ENCODE measurements around the gene HAL.

HAL gene

GRCh38 chr12:96014943-96015599, 18.9 kb upstream of the HAL start:
- DNase-seq = no peak

- DNase-seq = no peak
Measured at GRCh38 chr12:96007729-96008128, 11.6 kb upstream of the HAL start.

DNA sequence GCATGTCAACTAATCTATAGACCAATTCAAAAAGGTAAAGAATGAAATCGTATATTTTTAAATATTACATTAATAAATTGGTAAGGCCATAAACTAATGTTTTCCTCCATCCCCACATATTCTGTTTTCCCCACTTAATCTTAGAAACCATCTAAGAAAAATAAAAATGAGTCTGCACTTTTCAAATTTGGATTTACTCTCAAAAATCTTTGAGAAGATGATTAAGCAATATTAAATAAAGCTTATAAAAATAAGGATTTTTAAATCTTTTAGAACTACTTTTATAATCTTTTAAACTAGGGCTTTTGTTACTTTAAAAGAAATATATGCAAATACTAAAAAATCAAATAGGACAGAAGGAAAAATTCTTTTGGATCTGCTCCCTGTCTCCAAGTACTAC, 10.6 kb upstream of the HAL start:
- DNase-seq = no peak

DNA sequence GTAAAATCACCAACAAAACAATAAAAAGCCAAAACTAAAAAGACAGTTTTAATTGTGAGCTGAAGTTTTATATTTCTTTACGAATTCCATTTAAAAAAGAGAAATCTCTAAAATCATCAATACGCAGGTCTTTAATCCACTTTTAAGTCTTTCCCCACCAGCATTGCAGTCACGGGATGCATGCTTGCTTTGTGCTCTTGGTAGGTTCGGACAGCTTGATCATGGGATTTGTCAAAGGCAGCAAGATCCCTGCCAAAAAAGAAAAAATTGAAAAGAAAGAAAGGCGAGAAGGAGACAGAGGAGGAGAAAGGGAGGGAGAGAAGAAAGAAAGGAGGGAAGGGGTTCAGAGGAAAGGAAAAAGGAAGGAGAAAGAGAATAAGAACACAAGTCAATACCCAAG, 4.7 kb upstream of the HAL start:
- DNase-seq = no peak

DNA sequence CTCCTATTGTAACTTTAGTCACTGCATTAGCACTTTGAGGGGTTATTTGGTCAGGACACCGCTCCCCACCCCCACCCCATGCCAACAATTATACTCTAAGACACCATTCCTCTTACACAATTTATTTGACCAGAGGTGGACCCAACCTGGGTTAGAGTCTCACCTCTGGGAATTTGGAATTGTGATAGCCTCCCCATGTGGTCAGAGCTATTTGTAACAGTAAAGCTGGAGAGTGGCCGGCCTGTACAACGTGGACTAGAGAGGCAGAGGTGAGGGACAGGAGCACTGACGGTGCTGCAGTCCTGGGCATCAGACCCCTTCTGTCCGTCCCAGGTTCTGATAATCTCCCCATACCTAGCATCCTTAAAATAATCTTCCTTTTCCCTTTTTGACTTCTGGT, 3.3 kb upstream of the HAL start:
- DNase-seq = no peak

- DNase-seq = no peak
Measured at GRCh38 chr12:95998611-95999286, 2.6 kb upstream of the HAL start.

GRCh38 chr12:95997911-95998510, 1.9 kb upstream of the HAL start:
- no peak for DNase-seq

DNA sequence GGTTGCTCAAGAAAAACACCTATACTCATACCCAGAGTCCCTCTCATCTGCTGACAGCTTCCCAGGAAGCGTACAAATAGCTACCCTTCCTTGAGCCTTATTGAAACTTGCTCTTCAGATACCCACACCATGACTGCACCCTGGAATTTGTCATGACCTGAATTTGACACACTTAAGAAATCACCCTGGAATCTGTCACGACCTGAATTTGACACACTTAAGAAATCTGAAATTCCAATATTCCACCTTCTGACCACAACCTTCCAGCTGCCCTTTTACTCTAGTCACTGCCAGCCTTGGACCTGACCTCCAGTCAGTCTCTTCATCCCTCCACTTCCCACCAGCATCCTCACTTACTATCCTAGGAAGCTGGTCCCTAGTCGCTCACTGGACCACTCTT, 1.1 kb upstream of the HAL start:
- no peak for DNase-seq

DNA sequence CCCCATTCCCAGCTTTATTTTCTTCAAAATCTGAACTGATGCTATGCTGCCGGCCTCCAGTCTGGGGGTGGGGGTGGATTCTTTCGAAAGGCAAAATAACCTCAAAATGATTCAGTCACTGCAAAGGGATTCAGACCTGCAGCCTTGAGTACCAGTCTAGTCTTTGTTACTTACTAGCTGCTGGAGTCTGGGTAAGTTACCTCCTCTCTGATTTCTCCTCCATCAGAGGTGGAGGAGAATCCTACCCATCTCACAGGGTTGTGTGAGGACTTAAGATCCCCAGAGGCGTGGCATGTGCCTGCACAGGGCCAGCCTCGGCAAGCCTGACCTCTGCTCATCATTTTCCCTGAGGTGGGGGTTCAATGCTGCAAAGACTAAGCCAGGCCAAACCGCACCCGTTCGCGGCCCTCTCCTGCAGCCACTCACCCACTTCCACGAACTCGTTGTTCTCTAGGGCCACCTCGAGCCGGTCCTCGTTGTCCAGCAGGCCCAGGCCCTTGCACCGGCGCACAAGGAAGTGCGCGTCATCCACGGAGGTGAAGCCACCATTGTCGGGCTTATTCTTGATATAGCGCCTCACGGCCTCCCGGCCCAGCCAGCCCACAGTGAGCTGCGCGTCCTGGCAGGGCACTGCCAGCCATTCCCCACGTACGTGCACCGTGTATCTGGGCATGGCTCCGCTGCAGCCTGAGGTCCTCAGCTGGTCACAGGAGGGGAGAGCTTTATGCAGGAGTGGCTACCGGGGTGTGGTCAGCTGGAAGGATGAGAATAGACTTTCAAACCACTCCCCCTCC, 709 bp downstream of the HAL start:
- no peak for DNase-seq

DNA sequence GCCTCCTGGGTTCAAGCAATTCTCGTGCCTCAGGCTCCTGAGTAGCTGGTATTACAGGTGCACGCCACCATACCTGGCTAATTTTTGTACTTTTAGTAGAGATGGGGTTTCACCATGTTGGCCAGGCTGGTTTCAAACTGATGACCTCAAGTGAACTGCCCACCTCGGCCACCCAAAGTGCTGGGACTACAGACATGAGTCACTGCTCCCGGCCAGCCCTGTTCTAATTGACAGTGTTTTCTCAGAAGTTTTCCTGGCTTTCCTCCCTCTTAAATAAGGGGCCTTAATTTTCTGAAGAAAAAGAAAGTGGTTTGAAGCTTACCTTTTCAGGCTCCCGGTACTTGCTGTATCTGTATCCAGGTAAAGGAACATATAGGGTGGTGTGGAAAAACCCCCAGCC, 1.7 kb downstream of the HAL start:
- DNase-seq = no peak

DNA sequence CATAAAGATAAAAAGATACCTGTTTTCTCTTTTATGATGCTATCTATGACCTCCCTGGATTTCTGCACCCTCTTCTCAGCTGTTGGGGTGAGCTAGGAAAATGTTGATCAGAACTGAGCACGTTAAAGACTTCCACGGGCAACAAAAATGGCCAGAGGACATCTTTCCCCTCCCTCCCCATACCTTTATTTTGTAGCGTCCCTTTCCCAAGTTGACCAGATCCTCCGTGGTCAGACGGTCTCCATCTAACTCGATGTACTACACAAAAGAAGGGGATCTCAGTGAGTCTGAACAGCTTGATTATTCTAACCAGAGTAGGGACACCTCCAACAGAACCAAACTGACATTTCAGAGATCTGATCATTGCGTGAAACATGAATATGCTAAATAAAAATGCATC, 2.2 kb downstream of the HAL start:
- DNase-seq = no peak

DNA sequence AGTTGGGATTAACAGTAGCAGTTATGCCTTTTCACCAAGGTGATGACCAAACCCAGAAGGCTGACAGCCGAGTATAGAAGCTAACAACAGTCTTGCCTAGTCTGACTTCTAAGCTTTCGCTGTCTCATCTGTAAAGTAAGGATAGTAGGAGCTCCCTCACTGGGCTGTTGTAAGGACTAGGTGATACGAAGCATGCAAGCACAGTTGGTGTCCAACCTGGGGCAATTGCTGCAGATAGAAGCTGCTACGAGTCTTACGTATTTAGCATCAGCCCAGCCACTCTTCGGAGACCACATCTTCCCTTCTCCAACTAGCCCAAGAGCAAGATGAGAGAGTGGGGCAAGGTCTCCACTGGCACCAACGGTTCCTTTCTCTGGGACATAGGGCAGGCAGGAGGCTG, 6.0 kb downstream of the HAL start:
- DNase-seq = no peak

DNA sequence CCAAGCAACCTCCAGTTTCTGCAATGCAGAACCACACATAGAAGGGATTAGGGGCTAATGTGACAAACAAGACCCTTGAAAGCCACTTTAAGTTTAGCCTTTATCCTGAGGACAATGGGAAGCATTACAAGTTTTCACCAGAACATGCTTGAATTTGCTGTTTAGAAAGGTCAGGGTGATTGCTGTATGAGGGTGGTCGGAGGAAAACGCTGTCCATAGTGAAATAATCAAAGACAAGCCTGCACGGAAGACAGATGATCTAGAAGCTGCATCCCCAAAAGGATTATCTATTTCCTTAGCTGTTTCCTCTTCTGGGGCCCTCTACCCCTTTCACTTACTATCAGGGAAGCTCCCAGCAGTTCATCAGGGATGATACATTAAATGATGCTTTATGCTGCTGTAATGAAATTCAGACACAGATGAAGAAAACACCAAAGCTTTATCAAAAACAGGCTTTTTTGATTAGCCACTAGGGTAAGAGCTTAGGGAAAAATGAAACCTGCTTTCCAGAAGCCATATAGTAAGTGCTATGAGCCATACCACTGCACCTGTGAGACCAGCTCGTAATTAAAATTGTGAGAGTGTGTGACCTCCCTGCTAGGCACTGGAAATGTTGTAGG, 6.5 kb downstream of the HAL start:
- no peak for DNase-seq

DNA sequence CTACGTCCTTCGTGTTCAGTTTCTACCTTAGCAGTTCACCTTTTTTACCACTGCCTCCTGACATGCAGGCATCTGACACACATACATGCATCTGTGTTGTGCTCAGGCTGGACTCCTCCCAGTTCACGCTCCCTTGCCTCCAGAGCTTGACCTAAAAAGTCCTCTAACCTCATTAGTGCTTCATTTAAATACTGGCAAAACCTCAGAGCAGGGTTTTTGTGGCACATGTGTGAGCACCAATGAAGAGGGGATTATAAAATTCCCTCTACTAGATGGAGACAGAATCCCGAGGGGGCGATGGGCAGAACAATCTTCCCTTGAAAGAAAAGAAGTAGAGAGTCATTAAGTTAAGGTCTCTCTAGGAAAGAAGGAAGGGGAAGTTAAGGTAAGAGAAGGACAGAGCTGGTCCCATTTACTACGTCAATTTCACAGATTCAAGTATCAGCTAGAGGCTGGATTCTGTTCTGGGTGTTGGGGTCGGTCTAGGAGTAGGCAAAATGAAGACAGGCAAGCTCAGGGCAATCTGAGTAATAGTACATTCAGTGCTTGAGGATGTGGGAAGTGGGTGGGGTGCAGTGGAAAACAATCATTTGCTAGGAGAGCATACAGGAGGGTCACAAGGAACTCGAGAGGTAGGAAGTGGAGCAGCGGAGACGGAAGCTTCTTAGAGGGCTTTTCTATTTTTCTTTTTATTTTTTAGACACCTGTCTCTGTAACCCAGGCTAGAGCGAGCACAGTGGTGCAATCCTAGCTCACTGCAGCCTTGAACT, 7.5 kb downstream of the HAL start:
- no peak for DNase-seq

GRCh38 chr12:95986635-95987570, 9.2 kb downstream of the HAL start:
- no peak for DNase-seq

GRCh38 chr12:95984682-95985081, 11.5 kb downstream of the HAL start:
- DNase-seq = no peak

DNA sequence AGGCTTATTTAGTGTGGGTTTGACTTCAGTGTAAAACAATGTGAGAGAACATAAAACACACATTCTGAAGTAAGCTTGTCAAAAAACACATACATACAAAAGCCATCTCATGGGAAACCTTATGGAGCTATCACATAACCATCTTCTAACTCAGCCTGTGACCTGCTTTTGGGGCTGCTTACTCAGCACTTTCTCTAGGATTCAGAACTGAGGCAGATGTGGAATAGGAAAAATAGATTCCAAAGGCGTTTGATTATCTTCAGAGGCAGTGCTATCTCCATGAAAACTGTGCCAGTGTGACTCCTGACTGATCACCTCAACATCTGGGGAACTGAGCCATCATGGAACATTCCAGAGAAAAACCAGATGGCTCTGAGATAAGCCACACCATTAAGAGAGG, 13.5 kb downstream of the HAL start:
- DNase-seq = no peak

DNA sequence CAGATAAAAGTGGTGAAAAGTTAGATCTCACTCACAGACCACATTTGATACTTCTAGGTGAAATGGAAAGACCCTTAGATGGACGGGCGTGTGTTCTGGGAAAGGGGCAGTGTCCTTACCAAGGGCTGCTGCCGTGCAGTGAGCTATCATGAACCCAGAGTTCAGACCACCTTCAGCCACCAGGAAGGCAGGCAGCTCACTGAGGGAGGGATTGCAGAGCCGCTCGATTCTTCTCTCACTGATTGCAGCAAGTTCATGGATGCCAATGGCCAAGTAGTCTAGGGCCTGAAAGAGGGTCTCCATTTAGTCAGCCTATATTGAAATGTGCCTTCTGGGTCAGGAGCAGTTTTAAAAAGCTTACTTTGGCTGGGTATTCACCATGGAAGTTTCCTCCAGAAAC, 15.7 kb downstream of the HAL start:
- DNase-seq = no peak

- no peak for DNase-seq
Measured at GRCh38 chr12:95978774-95979173, 17.4 kb downstream of the HAL start.

DNA sequence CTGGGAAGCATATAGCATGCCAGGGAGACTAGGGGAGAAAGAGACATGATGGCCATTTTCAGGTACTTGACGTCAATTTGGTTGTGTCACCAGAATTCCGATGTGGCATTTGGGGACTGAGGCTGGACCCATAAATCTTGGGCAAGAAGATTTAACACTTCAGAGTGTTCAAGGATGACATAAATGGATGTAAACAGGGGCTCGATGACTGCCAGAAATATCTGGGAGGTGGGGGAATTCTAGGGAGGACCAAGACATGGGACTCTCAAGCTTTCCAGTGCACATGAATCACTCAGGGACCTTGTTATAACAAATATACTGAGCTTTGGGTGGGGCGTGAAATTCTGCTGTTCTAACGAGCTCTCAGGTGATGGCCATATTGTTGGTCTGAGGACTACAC, 17.8 kb downstream of the HAL start:
- DNase-seq = no peak

DNA sequence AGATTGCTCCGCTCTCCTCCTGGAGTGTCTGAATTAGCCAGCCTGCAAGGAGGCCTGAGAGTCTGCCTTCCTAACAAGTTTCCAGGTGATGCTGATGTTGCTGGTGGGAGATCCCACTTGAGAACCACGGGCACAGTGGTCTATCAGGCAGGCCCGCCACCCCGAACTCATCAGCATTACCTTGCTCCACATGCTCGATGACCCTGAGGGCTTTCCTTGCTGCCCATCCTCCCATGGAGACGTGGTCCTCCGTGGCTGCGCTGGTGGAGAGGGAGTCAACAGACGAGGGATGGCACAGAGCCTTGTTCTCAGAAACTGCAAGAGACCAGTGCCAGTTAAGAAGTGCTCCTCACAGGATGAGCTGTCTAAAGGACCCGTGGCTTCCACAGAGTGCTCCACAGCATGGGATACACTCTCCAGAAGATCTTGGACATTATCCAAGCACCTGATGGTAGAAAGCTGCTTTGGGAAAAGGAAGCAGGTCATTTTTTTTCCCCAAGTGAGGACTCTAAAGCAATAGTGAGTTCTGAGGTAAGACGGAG, 18.3 kb downstream of the HAL start:
- no peak for DNase-seq

Measured in activated CD8-positive, alpha-beta memory T cell treated with anti-CD3 and anti-CD28 coated beads, Interleukin-2, amount 50 U/mL, for 48 hours (primary cell).